ENCODE results near the gene CLEC3B. TPM values are rescaled to one million over a fixed set of nuclear protein-coding genes. Genes with fewer than 3 reads are reported as not detected.

The CLEC3B gene
- total and polyA plus RNA-seq, 11 donors: 34.8 to 205 (median 73.6) TPM

GRCh38 chr3:45011756-45012508 lies 14.2 kb upstream of the CLEC3B start:
- ATAC-seq (peak; percentile 88 to 90 (median 88)), DNase-seq (peak; percentile 66 to 89 (median 79))
- Histone ChIP-seq H3K4me3 (peak overlapping the region in 2 of 12 donors; percentile 11 to 19), H3K27ac (peak overlapping the region; percentile 80 to 97 (median 87)), H3K4me1 (peaks cover 17 to 83% (median 35%) of the 10 kb centered on the region in 12 donors), H3K9me3 (no peaks in the 10 kb centered on the region), H3K36me3 (peaks cover 0 to 30% (median 11%) of the 10 kb centered on the region in 9 donors), H3K27me3 (no peaks in the 10 kb centered on the region)
- TF ChIP-seq POLR2A (IDR thresholded peaks at IDR 0.05) (no peak), CTCF (IDR thresholded peaks at IDR 0.05) (no peak)
- intact Hi-C loops (cut with DNase I): loop anchor here in 2 of 10 donors (1.0 to 2.0 kb wide), 2 partner anchors 15 to 36 kb away; partner anchors contain the start of genes CLEC3B (in 1 of the 2), EXOSC7 (in 1 of the 2) and ZDHHC3 (in 1 of the 2)
- WGBS, 4 donors: 4 to 13% (median 11%) methylated on average over 7 of the region's 7 CpGs

- H3K4me1 ChIP-seq: peaks cover 17 to 84% (median 40%) of the 10 kb centered on the region in 12 donors
- peak overlapping the region; percentile 80 to 97 (median 87) for H3K27ac ChIP-seq
- intact Hi-C loops (cut with DNase I): loop anchor here in 1 of 10 donors (1.0 kb wide), 1 partner anchor 36 kb away; the partner anchor contains the start of genes EXOSC7 and ZDHHC3
- H3K9me3 ChIP-seq: no peaks in the 10 kb centered on the region
- H3K27me3 ChIP-seq: no peaks in the 10 kb centered on the region
- DNase-seq (no peak), ATAC-seq (peak in 1 of 4 donors; percentile 3)
- H3K4me3 ChIP-seq: no peak overlapping the region
- WGBS, 4 donors: 76 to 91% (median 87%) methylated on average over 4 of the region's 4 CpGs
- TF ChIP-seq POLR2A (IDR thresholded peaks at IDR 0.05) (no peak), CTCF (IDR thresholded peaks at IDR 0.05) (no peak)
- H3K36me3 ChIP-seq: peaks cover 0 to 25% (median 7%) of the 10 kb centered on the region in 9 donors
Observed at GRCh38 chr3:45012577-45012976, 13.5 kb upstream of the CLEC3B start.

- peaks cover 0 to 12% (median 0%) of the 10 kb centered on the region in 9 donors for H3K36me3 ChIP-seq
- 64 to 77% (median 69%) methylated on average over 2 of the region's 2 CpGs for WGBS, 4 donors
- DNase-seq (no peak), ATAC-seq (no peak)
- H3K9me3 ChIP-seq: no peaks in the 10 kb centered on the region
- H3K4me3 ChIP-seq: no peak overlapping the region
- no peak for TF ChIP-seq CTCF (IDR thresholded peaks at IDR 0.05)
- TF ChIP-seq POLR2A (IDR thresholded peaks at IDR 0.05): no peak
- no peaks in the 10 kb centered on the region for H3K27me3 ChIP-seq
- no peak overlapping the region for H3K27ac ChIP-seq
- H3K4me1 ChIP-seq: peaks cover 10 to 68% (median 31%) of the 10 kb centered on the region in 12 donors
- intact Hi-C loops (cut with DNase I): no loop called here
Observed at GRCh38 chr3:45016916-45017315, 9.2 kb upstream of the CLEC3B start.

GRCh38 chr3:45017821-45018220 lies 8.3 kb upstream of the CLEC3B start:
- Histone ChIP-seq H3K9me3 (no peaks in the 10 kb centered on the region), H3K4me3 (no peak overlapping the region), H3K4me1 (peaks cover 4 to 66% (median 27%) of the 10 kb centered on the region in 12 donors), H3K36me3 (peaks cover 0 to 11% (median 0%) of the 10 kb centered on the region in 9 donors), H3K27me3 (no peaks in the 10 kb centered on the region), H3K27ac (peak overlapping the region in 3 of 12 donors; percentile 3 to 17 (median 13))
- intact Hi-C loops (cut with DNase I): no loop called here
- WGBS, 4 donors: 48 to 51% (median 49%) methylated on average over 5 of the region's 5 CpGs
- TF ChIP-seq CTCF (IDR thresholded peaks at IDR 0.05): no peak
- no peak for TF ChIP-seq POLR2A (IDR thresholded peaks at IDR 0.05)
- ATAC-seq (no peak), DNase-seq (no peak)
